Testis (tissue), 3 donors: ENCODE results near the gene CIDEB. TPM values are rescaled to one million over a fixed set of nuclear protein-coding genes. Genes with fewer than 3 reads are reported as not detected.
"Not testable (repeated sequence)": the region's sequence is repeated elsewhere in the genome, so short reads cannot be mapped to it uniquely, and the experiment has no call there.

Experiments
- DNase-seq: peaks from one replicate; pipeline ENCODE4 v3.0.0-alpha.2; 2019
- H3K27ac ChIP-seq, 2 donors: fragments of 200-600 bp; sonication (generic); one replicate each; pipeline ENCODE4 v1.5.1; 2019
- H3K27me3 ChIP-seq: fragments of 200-600 bp; sonication (generic); one replicate; pipeline ENCODE4 v1.5.1; 2019
- H3K36me3 ChIP-seq: fragments of 200-600 bp; sonication (generic); one replicate; pipeline ENCODE4 v1.5.1; 2017; ENCODE audit warnings: low read depth; ENCODE audit errors: missing control alignments
- H3K4me1 ChIP-seq: fragments of 200-600 bp; sonication (generic); one replicate; pipeline ENCODE4 v1.5.1; 2019
- H3K4me3 ChIP-seq, 2 donors: fragments of 200-600 bp; sonication (generic); one replicate each; pipeline ENCODE4 v1.5.1; 2017 to 2019
- H3K9me3 ChIP-seq: fragments of 200-600 bp; sonication (generic); one replicate; pipeline ENCODE4 v1.5.1; 2017
- POLR2A ChIP-seq: fragments of 450-650 bp; IDR thresholded peaks from one replicate; pipeline ENCODE4 v1.6.1; 2017; ENCODE audit warnings: antibody characterized with exemption, mild to moderate bottlenecking, moderate library complexity
- WGBS, 2 donors: methylation state at CpG; one replicate each; pipeline ENCODE4 v1.1.5; 2018; 5-methylcytosine and 5-hydroxymethylcytosine counted together
- intact Hi-C: fragments of 100-400 bp; cut with DNase I; formaldehyde crosslinking; loops from one replicate; pipeline ENCODE4 v1.15.1; 2023; ENCODE audit warnings: low total_unique reads
- polyA plus RNA-seq: library from polyadenylated mRNA; stranded (reverse); fragments of 350-450 nt; fragmentation: Illumina TruSeq; extraction: RNeasy Lipid Tissue Mini Kit (QIAGEN cat#74804); gene quantifications from one replicate; pipeline ENCODE4 v1.2.3, GENCODE V29; 2014; ENCODE audit warnings: low read depth, low replicate concordance; ENCODE audit not compliant: insufficient read depth
- total RNA-seq, 2 donors: library from RNA; depleted of rRNA; stranded (reverse); fragments of >200 nt; gene quantifications; one replicate each; pipeline ENCODE4 v1.2.3, GENCODE V29; 2016
- TF ChIP-seq, protein P1 (sequence below), 3 experiments: fragments of 450-650 bp in 2 of 3; fragments of 200-600 bp in 1 of 3; sonication (generic) in 1 of 3; IDR thresholded peaks; one replicate each; pipeline ENCODE4 v1.5.1; 2016 to 2019; ENCODE audit warnings: antibody characterized with exemption in 3 of 3, mild to moderate bottlenecking in 2 of 3, moderate library complexity in 1 of 3

Gene CIDEB
- total and polyA plus RNA-seq, 3 donors from 2014 or later, result 3.8 to 7.0 (median 6.6) TPM

DNA sequence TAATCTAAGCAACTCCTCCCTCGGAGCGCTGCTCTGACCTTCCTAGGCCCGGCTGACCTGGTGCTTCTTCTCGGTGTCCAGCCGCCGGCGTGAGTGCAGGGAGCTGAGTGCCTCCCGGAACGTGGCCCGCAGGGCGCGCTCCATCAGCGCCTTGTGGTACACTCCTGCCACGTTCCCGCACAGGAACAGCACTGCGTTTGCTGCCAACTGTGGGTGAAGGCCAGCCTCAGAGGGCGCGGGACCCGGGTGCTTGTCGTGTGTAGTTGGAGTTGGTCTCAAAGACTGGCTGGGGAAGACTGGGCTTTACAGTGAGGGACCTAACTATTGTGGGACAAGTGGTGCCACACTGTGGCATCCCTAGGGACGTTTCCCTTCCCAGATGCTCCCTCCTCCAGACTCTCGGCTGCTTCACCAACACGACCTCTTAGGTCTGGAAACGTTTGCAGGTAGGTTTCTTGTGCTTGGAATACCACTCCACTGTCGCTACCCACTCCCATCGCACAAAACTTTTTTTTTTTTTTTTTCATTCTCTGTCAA, 24.0 kb upstream of the CIDEB start:
- Histone ChIP-seq H3K36me3 (no peaks in the 10 kb centered on the region), H3K27me3 (no peaks in the 10 kb centered on the region), H3K4me3 (no peak overlapping the region), H3K27ac (no peak overlapping the region), H3K4me1 (peaks cover 21% of the 10 kb centered on the region), H3K9me3 (no peaks in the 10 kb centered on the region)
- intact Hi-C loops, result loop anchor here (5.0 kb wide), 1 partner anchor 101 kb away; no protein-coding TSS in a partner anchor
- TF ChIP-seq, protein P1, sequence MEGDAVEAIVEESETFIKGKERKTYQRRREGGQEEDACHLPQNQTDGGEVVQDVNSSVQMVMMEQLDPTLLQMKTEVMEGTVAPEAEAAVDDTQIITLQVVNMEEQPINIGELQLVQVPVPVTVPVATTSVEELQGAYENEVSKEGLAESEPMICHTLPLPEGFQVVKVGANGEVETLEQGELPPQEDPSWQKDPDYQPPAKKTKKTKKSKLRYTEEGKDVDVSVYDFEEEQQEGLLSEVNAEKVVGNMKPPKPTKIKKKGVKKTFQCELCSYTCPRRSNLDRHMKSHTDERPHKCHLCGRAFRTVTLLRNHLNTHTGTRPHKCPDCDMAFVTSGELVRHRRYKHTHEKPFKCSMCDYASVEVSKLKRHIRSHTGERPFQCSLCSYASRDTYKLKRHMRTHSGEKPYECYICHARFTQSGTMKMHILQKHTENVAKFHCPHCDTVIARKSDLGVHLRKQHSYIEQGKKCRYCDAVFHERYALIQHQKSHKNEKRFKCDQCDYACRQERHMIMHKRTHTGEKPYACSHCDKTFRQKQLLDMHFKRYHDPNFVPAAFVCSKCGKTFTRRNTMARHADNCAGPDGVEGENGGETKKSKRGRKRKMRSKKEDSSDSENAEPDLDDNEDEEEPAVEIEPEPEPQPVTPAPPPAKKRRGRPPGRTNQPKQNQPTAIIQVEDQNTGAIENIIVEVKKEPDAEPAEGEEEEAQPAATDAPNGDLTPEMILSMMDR (IDR thresholded peaks at IDR 0.05), result no peak
- TF ChIP-seq POLR2A, result no peak
- WGBS, 2 donors, result 43 to 49% methylated on average over 13 to 22 of the region's 26 CpGs
- DNase-seq, result no peak

DNA sequence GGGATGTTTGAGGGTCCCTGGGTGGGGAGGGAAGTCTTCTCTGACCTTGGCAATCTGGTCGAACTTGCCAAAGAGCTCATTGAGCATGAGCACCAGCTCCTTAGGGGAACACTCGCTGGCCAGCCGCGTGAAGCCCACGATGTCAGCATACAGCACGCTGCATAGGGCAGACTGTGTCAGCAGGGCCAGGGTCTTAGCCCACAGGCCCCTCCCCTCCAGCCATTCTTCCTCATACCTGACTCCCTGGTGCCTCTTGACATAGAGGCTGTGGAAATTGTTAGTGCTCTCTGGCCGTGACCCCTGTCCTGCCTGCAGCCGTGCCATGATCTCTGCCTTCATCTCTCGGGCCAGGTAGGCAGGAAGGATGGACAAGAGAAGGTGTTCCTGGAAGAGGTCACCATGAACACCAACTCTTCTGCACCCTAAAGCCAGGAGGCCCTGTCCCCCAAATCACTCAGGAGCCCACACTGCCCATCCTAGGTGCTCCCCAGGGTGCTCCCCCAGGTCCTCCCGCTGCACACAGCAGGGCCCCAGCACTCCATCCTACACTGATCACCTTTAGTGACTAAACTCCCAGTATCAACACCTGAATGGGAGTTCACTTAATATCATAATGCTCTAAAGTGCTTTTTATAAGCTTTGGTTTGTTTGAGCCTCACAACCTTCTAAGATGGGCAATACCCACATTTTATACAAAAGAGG, 23.3 kb upstream of the CIDEB start:
- WGBS, 2 donors, result 89 to 91% methylated on average over 6 to 10 of the region's 10 CpGs

DNA sequence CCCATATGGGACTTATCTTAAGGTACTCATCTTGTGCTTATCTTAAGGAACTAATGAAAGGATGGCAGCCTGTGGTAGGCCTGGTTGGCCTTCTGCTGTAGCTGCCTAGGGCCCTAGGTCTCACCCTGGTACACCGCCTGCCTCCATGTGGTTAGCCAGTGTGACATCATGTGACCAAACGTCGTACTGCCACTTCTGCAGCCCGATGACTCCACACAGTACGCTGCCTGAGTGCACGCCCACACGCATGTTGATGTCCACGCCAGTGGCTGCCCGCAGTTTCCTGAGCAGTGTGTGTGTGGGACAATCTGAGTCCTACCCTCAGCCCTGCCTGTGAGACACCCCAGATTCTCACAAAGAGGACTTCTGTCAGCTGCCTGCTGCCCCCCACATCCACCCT, 22.0 kb upstream of the CIDEB start:
- TF ChIP-seq, protein P1 (IDR thresholded peaks at IDR 0.05), result no peak
- no peak for TF ChIP-seq POLR2A
- intact Hi-C loops, result loop anchor here (5.0 kb wide), 1 partner anchor 103 kb away; no protein-coding TSS in a partner anchor
- 81 to 95% methylated on average over 8 to 9 of the region's 9 CpGs for WGBS, 2 donors
- Histone ChIP-seq H3K27ac (no peak overlapping the region), H3K27me3 (no peaks in the 10 kb centered on the region), H3K4me3 (no peak overlapping the region), H3K36me3 (no peaks in the 10 kb centered on the region), H3K9me3 (no peaks in the 10 kb centered on the region), H3K4me1 (peaks cover 16% of the 10 kb centered on the region)
- DNase-seq, result peak; percentile 46

More for the DNA sequence above, 23.3 kb upstream of the CIDEB start:
- Histone ChIP-seq H3K27ac (no peak overlapping the region), H3K9me3 (no peaks in the 10 kb centered on the region), H3K4me1 (peaks cover 21% of the 10 kb centered on the region), H3K27me3 (no peaks in the 10 kb centered on the region), H3K36me3 (no peaks in the 10 kb centered on the region), H3K4me3 (no peak overlapping the region)
- DNase-seq, result no peak
- TF ChIP-seq POLR2A, result no peak
- intact Hi-C loops, result loop anchor here (5.0 kb wide), 1 partner anchor 101 kb away; no protein-coding TSS in a partner anchor

DNA sequence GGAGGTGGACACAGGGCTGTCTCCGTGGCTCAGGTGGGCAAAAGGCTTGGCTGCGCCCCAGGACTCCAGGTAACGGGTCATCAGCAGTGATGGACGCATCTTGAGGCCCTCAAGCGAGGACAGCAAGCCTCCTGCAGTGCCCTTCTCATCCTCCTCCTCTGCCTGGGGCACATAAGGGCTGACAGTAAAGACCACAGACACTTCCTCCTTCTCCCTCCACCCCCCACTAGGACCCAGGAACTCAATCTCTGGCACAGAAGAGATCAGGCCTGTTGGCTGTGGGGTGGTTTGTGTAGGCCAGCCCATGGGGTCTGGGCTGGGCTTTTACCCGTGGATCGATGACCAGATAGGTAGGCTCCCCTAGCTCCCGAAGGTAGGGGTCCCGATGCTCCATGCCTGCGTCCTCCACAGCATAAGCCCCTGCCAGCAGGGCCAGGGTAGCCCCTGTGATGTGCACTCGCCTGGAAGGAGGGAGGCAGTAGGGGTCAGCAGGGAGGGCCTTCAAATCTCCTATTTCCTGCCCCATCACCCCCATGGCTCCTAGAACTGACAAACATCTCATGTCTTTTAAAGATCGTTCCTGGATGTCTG, 21.4 kb upstream of the CIDEB start:
- Histone ChIP-seq H3K9me3 (no peaks in the 10 kb centered on the region), H3K4me3 (no peak overlapping the region), H3K4me1 (peaks cover 10% of the 10 kb centered on the region), H3K36me3 (no peaks in the 10 kb centered on the region), H3K27ac (no peak overlapping the region), H3K27me3 (no peaks in the 10 kb centered on the region)
- 87% methylated on average over 12 of the region's 12 CpGs for WGBS, 2 donors
- DNase-seq, result no peak
- TF ChIP-seq POLR2A, result no peak
- TF ChIP-seq, protein P1 (IDR thresholded peaks at IDR 0.05), result no peak
- intact Hi-C loops, result no loop called here

DNA sequence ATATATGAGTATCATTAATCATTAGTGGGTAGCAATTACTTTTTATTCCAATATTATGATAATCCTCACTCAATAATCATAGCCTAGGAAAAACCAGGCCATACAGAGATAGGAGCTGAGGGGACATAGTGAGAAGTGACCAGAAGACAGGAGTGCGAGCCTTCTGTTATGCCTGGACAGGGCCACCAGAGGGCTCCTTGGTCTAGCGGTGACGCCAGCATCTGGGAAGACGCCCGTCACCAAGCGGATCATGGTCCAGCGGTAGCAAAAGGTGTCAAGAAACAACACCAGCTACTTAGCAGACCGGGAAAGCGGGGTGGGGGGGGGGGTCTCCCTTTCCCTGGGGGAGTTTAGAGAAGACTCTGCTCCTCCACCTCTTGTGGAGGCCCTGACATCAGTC, 20.1 kb upstream of the CIDEB start:
- intact Hi-C loops, H3K27ac ChIP-seq, H3K27me3 ChIP-seq, H3K9me3 ChIP-seq, H3K36me3 ChIP-seq, H3K4me1 ChIP-seq, H3K4me3 ChIP-seq: not testable (repeated sequence)
- DNase-seq, result peak; percentile 77
- 20 to 46% methylated on average over 7 to 9 of the region's 9 CpGs for WGBS, 2 donors
- TF ChIP-seq, protein P1 (IDR thresholded peaks at IDR 0.05), result peak; percentile 55 to 78 (median 62)
